H1 (cell line): ENCODE results near the gene LMX1A. TPM values are rescaled to one million over a fixed set of nuclear protein-coding genes. Genes with fewer than 3 reads are reported as not detected.

ENCODE experiments used
- CTCF ChIA-PET: fragments of 300-600 bp; sonication (Branson Sonifier 250); formaldehyde crosslinking; loops from one replicate; lab custom pipeline; 2021; ENCODE audit not compliant: partially characterized antibody; lab: Charles Lee
- POLR2A ChIA-PET: fragments of 300-600 bp; sonication (Branson Sonifier 250); formaldehyde crosslinking; loops from one replicate; lab custom pipeline; 2021; ENCODE audit warnings: inconsistent platforms; ENCODE audit not compliant: partially characterized antibody; lab: Charles Lee
- DNase-seq, 2 experiments: peaks; one replicate each; pipeline versions ENCODE4 v3.0.0 to v3.0.0-alpha.2; 2010 to 2022; ENCODE audit warnings: low spot score in 2 of 2, low read depth in 1 of 2, mixed read lengths in 1 of 2
- FAIRE-seq: peaks from 2 replicates; lab custom pipeline; 2011; peaks lifted over from hg19 to GRCh38; lab: Jason Lieb, UNC
- H2AFZ ChIP-seq: 2 replicates; pipeline ENCODE4 v1.8.1; 2012; ENCODE audit warnings: low read length, inconsistent platforms
- H2AK5ac ChIP-seq: 2 replicates; pipeline ENCODE4 v1.6.1; 2013; ENCODE audit warnings: low read depth, low read length
- H2BK120ac ChIP-seq: replicated peaks from 2 replicates; pipeline ENCODE3; 2013; ENCODE audit warnings: low read depth, low read length, inconsistent platforms
- H2BK12ac ChIP-seq: 2 replicates; pipeline ENCODE4 v1.6.1; 2013; ENCODE audit warnings: low read depth, low read length
- H2BK15ac ChIP-seq: 2 replicates; pipeline ENCODE4 v1.6.1; 2013; ENCODE audit warnings: low read length
- H2BK20ac ChIP-seq: 2 replicates; pipeline ENCODE4 v1.6.1; 2013; ENCODE audit warnings: low read length
- H2BK5ac ChIP-seq: 2 replicates; pipeline ENCODE4 v1.6.1; 2013; ENCODE audit warnings: low read depth, low read length
- H3K14ac ChIP-seq: 2 replicates; pipeline ENCODE4 v1.6.1; 2013; ENCODE audit warnings: inconsistent platforms; ENCODE audit not compliant: insufficient read length
- H3K18ac ChIP-seq: 2 replicates; pipeline ENCODE4 v1.6.1; 2013; ENCODE audit warnings: low read length; ENCODE audit errors: extremely low read depth
- H3K23ac ChIP-seq: 2 replicates; pipeline ENCODE4 v1.6.1; 2013; ENCODE audit warnings: inconsistent platforms; ENCODE audit not compliant: insufficient read length
- H3K23me2 ChIP-seq: 2 replicates; pipeline ENCODE4 v1.6.1; 2013; ENCODE audit warnings: low read depth, low read length
- H3K27ac ChIP-seq: 2 replicates; pipeline ENCODE4 v1.6.1; 2011; ENCODE audit warnings: low read depth, low read length, inconsistent platforms
- H3K27me3 ChIP-seq, 4 experiments: replicated peaks in 1 of 4; 1 replicate in 1 of 4; 2 replicates in 3 of 4; pipeline versions ENCODE4 v1.6.1 to v1.8.1; 2011 to 2013; ENCODE audit warnings: low read length in 3 of 4, mild to moderate bottlenecking in 3 of 4, inconsistent platforms in 2 of 4, mixed read lengths in 2 of 4, moderate library complexity in 1 of 4; ENCODE audit not compliant: control insufficient read depth in 3 of 4, insufficient read depth in 3 of 4; ENCODE audit errors: extremely low read depth in 1 of 4
- H3K36me3 ChIP-seq, 4 experiments: 2 replicates each; pipeline versions ENCODE4 v1.6.1 to v1.8.1; 2011 to 2013; ENCODE audit warnings: mild to moderate bottlenecking in 4 of 4, low read length in 3 of 4, moderate library complexity in 2 of 4, control low read depth in 1 of 4, inconsistent platforms in 1 of 4; ENCODE audit not compliant: insufficient read depth in 4 of 4, control insufficient read depth in 2 of 4
- H3K4ac ChIP-seq: replicated peaks from 2 replicates; pipeline ENCODE3; 2013; ENCODE audit warnings: low read length, low read depth, mixed read lengths, inconsistent platforms; ENCODE audit not compliant: insufficient read length
- H3K4me1 ChIP-seq, 4 experiments: replicated peaks in 1 of 4; 1 replicate in 1 of 4; 2 replicates in 3 of 4; pipeline versions ENCODE4 v1.6.1 to v1.8.1; 2011 to 2013; ENCODE audit warnings: low read length in 3 of 4, inconsistent platforms in 2 of 4, mixed read lengths in 1 of 4; ENCODE audit not compliant: insufficient read depth in 4 of 4, control insufficient read depth in 3 of 4
- H3K4me2 ChIP-seq, 2 experiments: 2 replicates each; pipeline versions ENCODE4 v1.6.1 to v1.8.1; 2011 to 2013; ENCODE audit warnings: low read depth in 2 of 2, low read length in 2 of 2, control low read depth in 1 of 2, inconsistent platforms in 1 of 2, mild to moderate bottlenecking in 1 of 2; ENCODE audit not compliant: insufficient read depth in 1 of 2
- H3K4me3 ChIP-seq, 4 experiments: fragments of 200-600, 300-600 bp in 1 of 4; sonication (generic), shearing (Covaris generic), sonication (Bioruptor Twin) in 1 of 4; 2 replicates each; pipeline versions ENCODE4 v1.5.1 to v1.8.1; 2011 to 2016; ENCODE audit warnings: low read length in 4 of 4, low read depth in 3 of 4, control low read depth in 2 of 4, inconsistent platforms in 2 of 4, mild to moderate bottlenecking in 2 of 4, mixed read lengths in 1 of 4, moderate library complexity in 1 of 4; ENCODE audit not compliant: insufficient read depth in 2 of 4; ENCODE audit errors: extremely low read depth in 1 of 4
- H3K56ac ChIP-seq: replicated peaks from 2 replicates; pipeline ENCODE3; 2013; ENCODE audit warnings: low read depth, mild to moderate bottlenecking, mixed read lengths, low read length, inconsistent platforms; ENCODE audit not compliant: insufficient read length
- H3K79me1 ChIP-seq: 2 replicates; pipeline ENCODE4 v1.6.1; 2013; ENCODE audit warnings: low read depth, low read length, control low read depth
- H3K79me2 ChIP-seq, 2 experiments: 2 replicates each; pipeline versions ENCODE4 v1.6.1 to v1.8.1; 2012 to 2013; ENCODE audit warnings: low read length in 2 of 2, mild to moderate bottlenecking in 2 of 2, inconsistent platforms in 1 of 2; ENCODE audit not compliant: insufficient read depth in 2 of 2, control insufficient read depth in 1 of 2
- H3K9ac ChIP-seq, 4 experiments: replicated peaks in 1 of 4; 1 replicate in 1 of 4; 2 replicates in 3 of 4; pipeline versions ENCODE4 v1.6.1 to v1.8.1; 2011 to 2013; ENCODE audit warnings: low read depth in 3 of 4, low read length in 3 of 4, control low read depth in 2 of 4, mild to moderate bottlenecking in 2 of 4, moderate library complexity in 2 of 4, inconsistent platforms in 1 of 4; ENCODE audit errors: extremely low read depth in 1 of 4
- H3K9me3 ChIP-seq, 2 experiments: 2 replicates each; pipeline versions ENCODE4 v1.6.1 to v1.8.1; 2012 to 2013; ENCODE audit warnings: mild to moderate bottlenecking in 2 of 2, moderate library complexity in 2 of 2, control low read depth in 1 of 2, inconsistent platforms in 1 of 2, low read depth in 1 of 2, low read length in 1 of 2, mixed read lengths in 1 of 2; ENCODE audit not compliant: insufficient read depth in 2 of 2
- H4K20me1 ChIP-seq, 2 experiments: replicated peaks in 1 of 2; 2 replicates each; pipeline versions ENCODE3 to v1.8.1; 2011 to 2013; ENCODE audit warnings: inconsistent platforms in 2 of 2, low read length in 2 of 2, mild to moderate bottlenecking in 1 of 2; ENCODE audit not compliant: insufficient read depth in 2 of 2, control insufficient read depth in 1 of 2
- H4K5ac ChIP-seq: 2 replicates; pipeline ENCODE4 v1.6.1; 2013; ENCODE audit warnings: low read length, low read depth, mixed read lengths, inconsistent platforms; ENCODE audit not compliant: insufficient read length
- H4K8ac ChIP-seq: 2 replicates; pipeline ENCODE4 v1.8.0; 2013; ENCODE audit warnings: mild to moderate bottlenecking, moderate library complexity, low read length, inconsistent platforms; ENCODE audit not compliant: insufficient read depth; ENCODE audit errors: extremely low read depth
- H4K91ac ChIP-seq: replicated peaks from 2 replicates; pipeline ENCODE3; 2013; ENCODE audit warnings: low read length, mixed read lengths, inconsistent platforms; ENCODE audit not compliant: insufficient read length
- EGR1 ChIP-seq: IDR thresholded peaks from 2 replicates; pipeline ENCODE4 v1.6.1; 2011; ENCODE audit warnings: low read depth, low read length, borderline replicate concordance
- JUND ChIP-seq: IDR thresholded peaks from 2 replicates; pipeline ENCODE4 v1.6.1; 2011; ENCODE audit warnings: mild to moderate bottlenecking, improper control_type of control experiment, low read length
- KDM5A ChIP-seq: fragments of 200-600 bp; IDR thresholded peaks from 2 replicates; pipeline ENCODE4 v1.7.1; 2012; ENCODE audit warnings: mild to moderate bottlenecking, low read length, inconsistent platforms, mixed read lengths
- WGBS, 2 experiments: shearing (Covaris generic) in 1 of 2; methylation state at CpG; one replicate each; pipeline versions ENCODE4 v1.1.6 to v1.1.7; 2013 to 2015; ENCODE audit warnings: low lambda C conversion rate in 2 of 2, mixed read lengths in 2 of 2, inconsistent platforms in 1 of 2, low coverage in 1 of 2, missing lambda C conversion rate in 1 of 2; ENCODE audit not compliant: insufficient replicate concordance in 2 of 2, insufficient coverage in 1 of 2, insufficient read length in 1 of 2; ENCODE audit errors: extremely low coverage in 1 of 2, missing lambda C conversion rate in 1 of 2; 5-methylcytosine and 5-hydroxymethylcytosine counted together
- polyA plus RNA-seq, 7 experiments: library from polyadenylated mRNA; depleted of rRNA in 3 of 7; stranded (reverse) in 5 of 7; unstranded in 2 of 7; fragments of >200 nt in 5 of 7; fragments of 200-250 nt in 2 of 7; gene quantifications; 1 replicate in 5 of 7; 2 replicates in 1 of 7; 4 replicates in 1 of 7; pipeline versions ENCODE4 v1.2.1 to v1.2.3, GENCODE V29; 2011 to 2013; ENCODE audit warnings: missing spikeins in 2 of 7, mixed read lengths in 2 of 7
- total RNA-seq: library from RNA; stranded (reverse); fragmentation: NEBNext Ultra II Directional; extraction: Animal tissue kit (Norgen Biotek cat#: 25700); gene quantifications from 2 replicates; pipeline ENCODE4 v1.2.1, GENCODE V29; 2021

LMX1A gene
- total and polyA plus RNA-seq, 2 of the 8 experiments (the other 6 are each of a cell fraction or from before 2014, with no cell fraction given), result not detected

- FAIRE-seq (no peak), DNase-seq (no peak)
- Histone ChIP-seq H3K23me2 (no peaks in the 10 kb centered on the region), H2BK120ac (no peak overlapping the region), H4K91ac (no peak overlapping the region), H3K4ac (no peak overlapping the region), H2BK15ac (no peak overlapping the region), H4K8ac (no peak overlapping the region), H3K79me1 (no peaks in the 10 kb centered on the region), H2BK5ac (no peak overlapping the region), H3K27ac (no peak overlapping the region), H3K4me1 (peaks cover 0 to 3% (median 0%) of the 10 kb centered on the region in 4 experiments; a peak in 1 of 7 replicates), H3K9me3 (peaks cover 3 to 5% of the 10 kb centered on the region in 2 experiments; a peak in 2 of 4 replicates), H2BK12ac (no peak overlapping the region), H3K18ac (no peak overlapping the region), H3K36me3 (no peaks in the 10 kb centered on the region), H4K20me1 (no peaks in the 10 kb centered on the region), H3K23ac (no peak overlapping the region), H3K14ac (no peak overlapping the region), H2AK5ac (no peak overlapping the region), H2BK20ac (no peak overlapping the region), H2AFZ (no peak overlapping the region), H3K56ac (no peak overlapping the region), H3K4me3 (no peak overlapping the region), H3K79me2 (no peaks in the 10 kb centered on the region), H3K4me2 (no peak overlapping the region), H3K27me3 (no peaks in the 10 kb centered on the region; a peak in 1 of 7 replicates), H4K5ac (no peak overlapping the region), H3K9ac (no peak overlapping the region)
- CTCF ChIA-PET, result interaction anchor here (0.8 to 2.1 kb wide), 5 partner anchors 10 to 54 kb away, joined by 3 to 9 read pairs (median 5); no protein-coding TSS in a partner anchor
- 90% methylated on average over 10 of the region's 10 CpGs; no CpG with 5 or more reads in 1 of the 2 experiments for WGBS, 2 experiments
- TF ChIP-seq EGR1 (no peak), KDM5A (no peak), JUND (no peak)
- POLR2A ChIA-PET, result no interaction called here
These were observed 40.3 kb downstream of the LMX1A start for GRCh38 chr1:165316153-165316772.
